K562 (cell line): Measurements from ENCODE around the gene BLOC1S4. TPM values are rescaled to one million over a fixed set of nuclear protein-coding genes. Genes with fewer than 3 reads are reported as not detected.

Experiments used
- FOXM1 ChIP-seq, 2 experiments: fragments of 450-650 bp in 1 of 2; sonication (generic) in 1 of 2; formaldehyde crosslinking in 1 of 2; IDR thresholded peaks; 2 replicates each; pipeline versions ENCODE4 v1.6.1 to v1.9.0; 2017 to 2022; ENCODE audit warnings: low read depth in 2 of 2, mild to moderate bottlenecking in 2 of 2, missing genetic modification reagents in 1 of 2, moderate library complexity in 1 of 2
- HOMEZ ChIP-seq: fragments of 250-450 bp; sonication (Bioruptor Pico); IDR thresholded peaks from 2 replicates; pipeline ENCODE4 v1.4.0; 2020; ENCODE audit warnings: mild to moderate bottlenecking, moderate library complexity
- LARP7 ChIP-seq: fragments of 450-650 bp; IDR thresholded peaks from 2 replicates; pipeline ENCODE4 v1.6.1; 2016
- PML ChIP-seq: IDR thresholded peaks from 2 replicates; pipeline ENCODE4 v1.6.1; 2012; ENCODE audit warnings: low read length, inconsistent platforms
- RBFOX2 ChIP-seq: fragments of 200-400 bp; formaldehyde crosslinking; IDR thresholded peaks from 2 replicates; pipeline ENCODE4 v1.6.1; 2017; ENCODE audit warnings: low read depth, mild to moderate bottlenecking, low read length, moderate library complexity
- STAG1 ChIP-seq: sonication (generic); formaldehyde crosslinking; IDR thresholded peaks from 2 replicates; pipeline ENCODE4 v1.5.0; 2020; ENCODE audit warnings: missing genetic modification reagents, borderline replicate concordance
- USF1 ChIP-seq: sonication (generic); formaldehyde crosslinking; IDR thresholded peaks from 2 replicates; pipeline ENCODE4 v1.9.0; 2022; ENCODE audit warnings: mild to moderate bottlenecking, missing genetic modification reagents
- ZBTB40 ChIP-seq, 2 experiments: fragments of 450-650 bp in 1 of 2; sonication (generic) in 1 of 2; formaldehyde crosslinking in 1 of 2; IDR thresholded peaks; 2 replicates each; pipeline versions ENCODE4 v1.7.1 to v1.9.0; 2016 to 2022; ENCODE audit warnings: inconsistent platforms in 1 of 2, mild to moderate bottlenecking in 1 of 2, missing genetic modification reagents in 1 of 2
- ZBTB9 ChIP-seq: fragments of 450-650 bp; formaldehyde crosslinking; IDR thresholded peaks from 2 replicates; pipeline ENCODE4 v1.4.0; 2020; ENCODE audit warnings: mild to moderate bottlenecking, moderate library complexity
- ZNF395 ChIP-seq: fragments of 200-800 bp; sonication (Bioruptor generic); IDR thresholded peaks from 2 replicates; pipeline ENCODE4 v1.6.1; 2017; ENCODE audit warnings: missing genetic modification characterization, missing compliant biosample characterization
- polyA plus RNA-seq, 8 experiments: library from polyadenylated mRNA; depleted of rRNA in 4 of 8; stranded (reverse) in 5 of 8; unstranded in 3 of 8; fragments of >200 nt; fragmentation: Nextera tagmentation in 2 of 8; fragmentation: Illumina TruSeq in 1 of 8; extraction: Ambion mirVana in 2 of 8; extraction: Trizol in 1 of 8; gene quantifications; 2 replicates each; pipeline versions ENCODE4 v1.2.1 to v1.2.3, GENCODE V29; 2011 to 2014; ENCODE audit warnings: inconsistent platforms in 1 of 8, missing spikeins in 1 of 8
- total RNA-seq, 7 experiments: library from RNA; depleted of rRNA in 6 of 7; stranded (reverse); fragments of >200 nt in 6 of 7; fragmentation: Illumina TruSeq in 2 of 7; extraction: Trizol in 2 of 7; gene quantifications; 2 replicates each; pipeline versions ENCODE4 v1.2.1 to v1.2.3, GENCODE V29; 2011 to 2021; ENCODE audit warnings: low replicate concordance in 1 of 7

BLOC1S4 gene
- total and polyA plus RNA-seq, 9 of the 15 experiments (the other 6 are each of a cell fraction or from before 2014, with no cell fraction given): 3.1 to 31.6 (median 11.2) TPM

GRCh38 chr4:6709230-6710114 is 6.5 kb upstream of the BLOC1S4 start, which contains the start of gene MRFAP1L1 (continued):
- peak; percentile 75; the same call in 1 of the 2 replicates for TF ChIP-seq ZBTB9 (CRISPR knock-in tag)
- TF ChIP-seq USF1 (CRISPR knock-in tag): peak; percentile 82
- TF ChIP-seq HOMEZ (CRISPR knock-in tag): no peak
- 0 out of 2 replicates have a peak, but pooled peaks have one; percentile 4 for TF ChIP-seq FOXM1 (IDR thresholded peaks at IDR 0.05; ENCODE audit: low read depth)
- TF ChIP-seq FOXM1 (CRISPR knock-in tag; IDR thresholded peaks at IDR 0.05; ENCODE audit: low read depth): no peak
- TF ChIP-seq ZBTB40 (IDR thresholded peaks at IDR 0.05): 0 out of 2 replicates have a peak, but pooled peaks have one; percentile 9
- TF ChIP-seq ZBTB40 (CRISPR knock-in tag; IDR thresholded peaks at IDR 0.05): no peak
- TF ChIP-seq LARP7: no peak
- TF ChIP-seq RBFOX2: peak; percentile 83
- TF ChIP-seq ZNF395 (CRISPR knock-in tag): peak; percentile 88; the same call in 1 of the 2 replicates
- peak; percentile 84 for TF ChIP-seq PML
- TF ChIP-seq STAG1 (CRISPR knock-in tag): no peak
